Left colon (tissue), 2 donors: Measurements from ENCODE around the gene USP48. TPM values are rescaled to one million over a fixed set of nuclear protein-coding genes. Genes with fewer than 3 reads are reported as not detected.
"Not testable (repeated sequence)": the region's sequence is repeated elsewhere in the genome, so short reads cannot be mapped to it uniquely, and the experiment has no call there.

Source experiments
- ATAC-seq: fragments of 200-7000 bp; cut with Tn5 transposase; one replicate; pipeline ENCODE4 v1.9.1; 2020; ENCODE audit warnings: mild to moderate bottlenecking, moderate library complexity
- DNase-seq, 2 donors: peaks; one replicate each; pipeline ENCODE4 v3.0.0-alpha.2; 2020
- intact Hi-C, 2 donors: fragments of 100-400 bp; cut with DNase I in 1 of 2; cut with micrococcal nuclease in 1 of 2; formaldehyde crosslinking; loops; one replicate each; pipeline versions ENCODE4 v1.11.2 to v1.14.0; 2022; cut with DNase I, micrococcal nuclease
- total RNA-seq, 2 donors: library from RNA; stranded (reverse); fragmentation: NEBNext Ultra II Directional; extraction: Animal tissue kit (Norgen Biotek cat#: 25700); gene quantifications; one replicate each; pipeline ENCODE4 v1.2.1, GENCODE V29; 2021
- donor health status: DM: no; HTN: no; CAD: no.
- donor health status: DM: yes; HTN: yes; CAD: no.

The USP48 gene
- total RNA-seq, 2 donors from 2014 or later = 44.6 to 48.6 TPM

- DNase-seq (no peak), ATAC-seq (no peak)
- intact Hi-C loops = no loop called here
Observed at GRCh38 chr1:21634806-21635535, 148.0 kb downstream of the USP48 start.

GRCh38 chr1:21633992-21634805, 148.8 kb downstream of the USP48 start:
- ATAC-seq (peak; percentile 69), DNase-seq (peak; percentile 70 to 71)
- intact Hi-C loops = no loop called here

- ATAC-seq = no peak
- DNase-seq = no peak
- intact Hi-C loops = no loop called here
Observed at GRCh38 chr1:21633141-21633755, 149.7 kb downstream of the USP48 start.

- intact Hi-C loops = no loop called here
- ATAC-seq (peak; percentile 83), DNase-seq (peak; percentile 71 to 74)
Observed at GRCh38 chr1:21631944-21632887, 150.7 kb downstream of the USP48 start.

GRCh38 chr1:21631590-21631943, 151.4 kb downstream of the USP48 start:
- ATAC-seq, DNase-seq, intact Hi-C loops: not testable (repeated sequence)

- DNase-seq (no peak), ATAC-seq (no peak)
- intact Hi-C loops = no loop called here
Observed at GRCh38 chr1:21630571-21631343, 152.2 kb downstream of the USP48 start.

- intact Hi-C loops = no loop called here
- no peak for DNase-seq
- no peak for ATAC-seq
Observed at GRCh38 chr1:21629971-21630370, 153.0 kb downstream of the USP48 start.

- intact Hi-C loops = no loop called here
- DNase-seq = no peak
- ATAC-seq = no peak
Observed at GRCh38 chr1:21628798-21629393, 154.1 kb downstream of the USP48 start.

Other genes with a start within 250 kb of the USP48 start
- 10 to 100 TPM; 45.2 to 53.1 TPM for gene RAP1GAP, start 113.8 kb downstream of the USP48 start, total RNA-seq
- under 1 TPM; 0.09 to 0.39 TPM for gene LDLRAD2, start 29.1 kb upstream of the USP48 start, total RNA-seq
- 100 to 1,000 TPM; 180 to 206 TPM for gene HSPG2, start 154.2 kb upstream of the USP48 start, total RNA-seq
- 1 to 10 TPM in 1 of 2 donors, under 1 TPM in 1; 0.76 to 2.0 TPM for gene CELA3B, start 193.9 kb upstream of the USP48 start, total RNA-seq
- 1 to 10 TPM; 1.1 to 2.1 TPM for gene CELA3A, start 218.5 kb upstream of the USP48 start, total RNA-seq